ENCODE measurements around the gene CARS1. TPM values are rescaled to one million over a fixed set of nuclear protein-coding genes. Genes with fewer than 3 reads are reported as not detected.

The CARS1 gene
- total RNA-seq, 6 experiments from 2014 or later: 51.2 to 64.3 (median 56.1) TPM

- H3K4me1 Mint-ChIP-seq (ENCODE audit: low read depth): peaks cover 12% of the 10 kb centered on the region
- no peaks in the 10 kb centered on the region for H3K9me3 Mint-ChIP-seq
- peaks cover 54% of the 10 kb centered on the region for H3K36me3 Mint-ChIP-seq (ENCODE audit: low read depth)
- H3K4me3 Mint-ChIP-seq: no peak overlapping the region
- no peak for DNase-seq
- no peak overlapping the region for H3K27ac Mint-ChIP-seq
- TF ChIP-seq CTCF (IDR thresholded peaks at IDR 0.05): no peak
- peaks cover 5% of the 10 kb centered on the region for H3K27me3 Mint-ChIP-seq (ENCODE audit: insufficient read depth)
Observed at GRCh38 chr11:2968341-2968900, 88.8 kb downstream of the CARS1 start.

GRCh38 chr11:2964782-2965181, 92.4 kb downstream of the CARS1 start:
- DNase-seq: no peak
- peaks cover 6% of the 10 kb centered on the region; the same call in 1 of the 2 replicates for H3K4me1 Mint-ChIP-seq (ENCODE audit: low read depth)
- H3K27ac Mint-ChIP-seq: no peak overlapping the region
- no peak for TF ChIP-seq CTCF (IDR thresholded peaks at IDR 0.05)
- peaks cover 3% of the 10 kb centered on the region; the same call in 1 of the 2 replicates for H3K27me3 Mint-ChIP-seq (ENCODE audit: insufficient read depth)
- H3K9me3 Mint-ChIP-seq: no peaks in the 10 kb centered on the region
- no peak overlapping the region for H3K4me3 Mint-ChIP-seq
- peaks cover 68% of the 10 kb centered on the region for H3K36me3 Mint-ChIP-seq (ENCODE audit: low read depth)

- H3K36me3 Mint-ChIP-seq (ENCODE audit: low read depth): peaks cover 72% of the 10 kb centered on the region
- DNase-seq: no peak
- no peak overlapping the region for H3K4me3 Mint-ChIP-seq
- H3K9me3 Mint-ChIP-seq: no peaks in the 10 kb centered on the region
- H3K27me3 Mint-ChIP-seq (ENCODE audit: insufficient read depth): peaks cover 3% of the 10 kb centered on the region; the same call in 1 of the 2 replicates
- H3K4me1 Mint-ChIP-seq (ENCODE audit: low read depth): peaks cover 6% of the 10 kb centered on the region; the same call in 1 of the 2 replicates
- no peak overlapping the region for H3K27ac Mint-ChIP-seq
- no peak for TF ChIP-seq CTCF (IDR thresholded peaks at IDR 0.05)
Observed at GRCh38 chr11:2963761-2964160, 93.5 kb downstream of the CARS1 start.

- H3K9me3 Mint-ChIP-seq: no peaks in the 10 kb centered on the region
- no peak overlapping the region for H3K4me3 Mint-ChIP-seq
- H3K36me3 Mint-ChIP-seq (ENCODE audit: low read depth): peaks cover 73% of the 10 kb centered on the region
- no peak for DNase-seq
- H3K4me1 Mint-ChIP-seq (ENCODE audit: low read depth): peaks cover 6% of the 10 kb centered on the region; the same call in 1 of the 2 replicates
- H3K27ac Mint-ChIP-seq: no peak overlapping the region
- peaks cover 3% of the 10 kb centered on the region; the same call in 1 of the 2 replicates for H3K27me3 Mint-ChIP-seq (ENCODE audit: insufficient read depth)
- no peak for TF ChIP-seq CTCF (IDR thresholded peaks at IDR 0.05)
Observed at GRCh38 chr11:2963112-2963754, 94.0 kb downstream of the CARS1 start.

GRCh38 chr11:2961080-2961479, 96.1 kb downstream of the CARS1 start:
- Mint-ChIP-seq H3K27ac (no peak overlapping the region; the same call in 1 of the 2 replicates), H3K36me3 (ENCODE audit: low read depth) (peaks cover 69% of the 10 kb centered on the region)
- DNase-seq: no peak

More at GRCh38 chr11:2961080-2961479, 96.1 kb downstream of the CARS1 start:
- Mint-ChIP-seq H3K9me3 (no peaks in the 10 kb centered on the region), H3K4me1 (ENCODE audit: low read depth) (peaks cover 6% of the 10 kb centered on the region; the same call in 1 of the 2 replicates), H3K4me3 (no peak overlapping the region), H3K27me3 (ENCODE audit: insufficient read depth) (peaks cover 3% of the 10 kb centered on the region; the same call in 1 of the 2 replicates)
- no peak for TF ChIP-seq CTCF (IDR thresholded peaks at IDR 0.05)
